ENCODE measurements around the gene OR10C1.

Gene OR10C1

GRCh38 chr6:29487660-29488059, 48.6 kb downstream of the OR10C1 start, which contains the start of gene MAS1L:
Gene MAS1L, minus strand, starts transcription at chr6:29487956. Its CDS starts 54 bp downstream, at chr6:29487902.
- H3K27ac ChIP-seq: no peak within 1 kb of the TSS
- TF ChIP-seq CTCF (IDR thresholded peaks at IDR 0.05): no peak
- TF ChIP-seq ZFX (IDR thresholded peaks at IDR 0.05; ENCODE audit: borderline replicate concordance): no peak

GRCh38 chr6:29488874-29489273, 49.8 kb downstream of the OR10C1 start:
- TF ChIP-seq CTCF (IDR thresholded peaks at IDR 0.05) (no peak), ZFX (IDR thresholded peaks at IDR 0.05; ENCODE audit: borderline replicate concordance) (no peak)
- no peak overlapping the region for H3K27ac ChIP-seq

- TF ChIP-seq ZFX (IDR thresholded peaks at IDR 0.05; ENCODE audit: borderline replicate concordance): no peak
- no peak for TF ChIP-seq CTCF (IDR thresholded peaks at IDR 0.05)
- no peak overlapping the region for H3K27ac ChIP-seq
Measured at GRCh38 chr6:29489286-29489685, 50.2 kb downstream of the OR10C1 start.

- H3K27ac ChIP-seq: no peak overlapping the region
- no peak for TF ChIP-seq ZFX (IDR thresholded peaks at IDR 0.05; ENCODE audit: borderline replicate concordance)
- TF ChIP-seq CTCF (IDR thresholded peaks at IDR 0.05): no peak
Measured at GRCh38 chr6:29490055-29490454, 50.9 kb downstream of the OR10C1 start.

- no peak for TF ChIP-seq ZFX (IDR thresholded peaks at IDR 0.05; ENCODE audit: borderline replicate concordance)
- no peak for TF ChIP-seq CTCF (IDR thresholded peaks at IDR 0.05)
- no peak overlapping the region for H3K27ac ChIP-seq
Measured at GRCh38 chr6:29490552-29490951, 51.4 kb downstream of the OR10C1 start.
